AG10803 (cell line): ENCODE results near the gene SERPINB6.
"Not testable (repeated sequence)": the region's sequence is repeated elsewhere in the genome, so short reads cannot be mapped to it uniquely, and the experiment has no call there.

Source experiments
- DNase-seq: peaks from one replicate; pipeline ENCODE4 v3.0.0; 2010; ENCODE audit warnings: low read depth
- H3K4me3 ChIP-seq: 2 replicates; pipeline ENCODE4 v1.5.1; 2011; ENCODE audit warnings: mild to moderate bottlenecking, low read length, control low read depth
- CTCF ChIP-seq: conservative IDR thresholded peaks from 2 replicates; pipeline ENCODE4 v1.5.1; 2011; ENCODE audit warnings: mild to moderate bottlenecking, low read length, control low read depth, inconsistent platforms

The SERPINB6 gene

GRCh38 chr6:2976571-2977085 lies 5.3 kb upstream of the SERPINB6 start:
- no peak for TF ChIP-seq CTCF
- H3K4me3 ChIP-seq, result no peak overlapping the region
- DNase-seq, result peak; percentile 87

GRCh38 chr6:2976060-2976459 lies 4.7 kb upstream of the SERPINB6 start:
- DNase-seq, result no peak
- no peak for TF ChIP-seq CTCF
- H3K4me3 ChIP-seq, result no peak overlapping the region

- peak; percentile 87 for DNase-seq
- H3K4me3 ChIP-seq, result no peak overlapping the region
- no peak for TF ChIP-seq CTCF
Measured at GRCh38 chr6:2973676-2974075, 2.3 kb upstream of the SERPINB6 start.

DNA sequence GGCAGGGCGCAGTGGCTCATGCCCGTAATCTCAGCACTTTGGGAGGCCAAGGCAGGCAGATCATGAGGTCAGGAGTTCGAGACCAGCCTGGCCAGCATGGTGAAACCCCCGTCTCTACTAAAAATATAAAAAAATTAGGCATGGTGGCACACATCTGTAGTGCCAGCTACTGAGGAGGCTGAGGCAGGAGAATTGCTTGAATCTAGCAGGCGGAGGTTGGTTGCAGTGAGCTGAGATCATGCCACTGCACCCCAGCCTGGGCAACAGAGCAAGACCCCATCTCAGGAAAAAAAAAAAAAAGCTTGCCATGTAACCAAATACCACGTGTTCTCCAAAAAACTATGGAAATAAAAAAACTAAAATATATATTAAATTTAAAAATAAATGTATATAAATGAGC lies 1.8 kb upstream of the SERPINB6 start:
- not testable (repeated sequence) for DNase-seq

GRCh38 chr6:2972685-2973084 lies 1.3 kb upstream of the SERPINB6 start:
- H3K4me3 ChIP-seq, result not testable (repeated sequence)

More for the DNA sequence above, 1.8 kb upstream of the SERPINB6 start:
- not testable (repeated sequence) for H3K4me3 ChIP-seq

DNA sequence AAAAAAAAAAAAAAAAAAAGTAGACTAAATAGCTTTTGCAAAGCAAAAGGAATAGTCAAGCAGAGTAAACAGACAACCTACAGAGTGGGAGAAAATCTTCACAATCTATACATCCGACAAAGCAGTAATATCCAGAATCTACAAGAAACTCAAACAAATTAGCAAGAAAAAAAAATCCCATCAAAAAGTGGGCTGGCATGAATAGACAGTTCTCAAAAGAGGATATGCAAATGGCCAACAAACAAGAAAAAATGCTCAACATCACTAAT lies 786 bp upstream of the SERPINB6 start:
- peak overlapping the region; percentile 68 for H3K4me3 ChIP-seq
- DNase-seq, result not testable (repeated sequence)

More at GRCh38 chr6:2972685-2973084, 1.3 kb upstream of the SERPINB6 start:
- not testable (repeated sequence) for DNase-seq

- peak; percentile 40 for DNase-seq
- peak overlapping the region; percentile 68 for H3K4me3 ChIP-seq
- no peak for TF ChIP-seq CTCF
Measured at GRCh38 chr6:2970753-2971419, 481 bp downstream of the SERPINB6 start.

- H3K4me3 ChIP-seq, result peak overlapping the region; percentile 68
- no peak for TF ChIP-seq CTCF
Measured at GRCh38 chr6:2970034-2970685, 1.2 kb downstream of the SERPINB6 start.

More at GRCh38 chr6:2970034-2970685, 1.2 kb downstream of the SERPINB6 start:
- DNase-seq, result peak; percentile 54
